Endothelial cell of umbilical vein (primary cell): ENCODE measurements around the gene IGF2R.

ENCODE experiments used
- EZH2 ChIP-seq: IDR thresholded peaks from 2 replicates; pipeline ENCODE4 v1.6.1; 2012; ENCODE audit warnings: borderline replicate concordance, low read depth, mild to moderate bottlenecking, moderate library complexity, low read length, inconsistent platforms; ENCODE audit not compliant: severe bottlenecking
- POLR2A ChIP-seq: IDR thresholded peaks from 2 replicates; pipeline ENCODE4 v1.6.1; 2012; ENCODE audit warnings: low read depth, mild to moderate bottlenecking, control low read depth, low read length
- POLR2AphosphoS5 ChIP-seq: IDR thresholded peaks from 2 replicates; pipeline ENCODE4 v1.6.1; 2012; ENCODE audit warnings: low read depth, mild to moderate bottlenecking, control low read depth, low read length, moderate library complexity; ENCODE audit not compliant: insufficient read depth
- TF ChIP-seq, protein P1 (sequence below), 2 donors: IDR thresholded peaks; 1 replicate in 1 of 2; 2 replicates in 1 of 2; pipeline ENCODE4 v1.5.1; 2011; ENCODE audit warnings: low read length in 2 of 2, mild to moderate bottlenecking in 2 of 2, moderate library complexity in 2 of 2, control low read depth in 1 of 2, inconsistent platforms in 1 of 2, low read depth in 1 of 2; ENCODE audit not compliant: insufficient read depth in 1 of 2; ENCODE audit errors: extremely low read depth in 1 of 2

DNA sequence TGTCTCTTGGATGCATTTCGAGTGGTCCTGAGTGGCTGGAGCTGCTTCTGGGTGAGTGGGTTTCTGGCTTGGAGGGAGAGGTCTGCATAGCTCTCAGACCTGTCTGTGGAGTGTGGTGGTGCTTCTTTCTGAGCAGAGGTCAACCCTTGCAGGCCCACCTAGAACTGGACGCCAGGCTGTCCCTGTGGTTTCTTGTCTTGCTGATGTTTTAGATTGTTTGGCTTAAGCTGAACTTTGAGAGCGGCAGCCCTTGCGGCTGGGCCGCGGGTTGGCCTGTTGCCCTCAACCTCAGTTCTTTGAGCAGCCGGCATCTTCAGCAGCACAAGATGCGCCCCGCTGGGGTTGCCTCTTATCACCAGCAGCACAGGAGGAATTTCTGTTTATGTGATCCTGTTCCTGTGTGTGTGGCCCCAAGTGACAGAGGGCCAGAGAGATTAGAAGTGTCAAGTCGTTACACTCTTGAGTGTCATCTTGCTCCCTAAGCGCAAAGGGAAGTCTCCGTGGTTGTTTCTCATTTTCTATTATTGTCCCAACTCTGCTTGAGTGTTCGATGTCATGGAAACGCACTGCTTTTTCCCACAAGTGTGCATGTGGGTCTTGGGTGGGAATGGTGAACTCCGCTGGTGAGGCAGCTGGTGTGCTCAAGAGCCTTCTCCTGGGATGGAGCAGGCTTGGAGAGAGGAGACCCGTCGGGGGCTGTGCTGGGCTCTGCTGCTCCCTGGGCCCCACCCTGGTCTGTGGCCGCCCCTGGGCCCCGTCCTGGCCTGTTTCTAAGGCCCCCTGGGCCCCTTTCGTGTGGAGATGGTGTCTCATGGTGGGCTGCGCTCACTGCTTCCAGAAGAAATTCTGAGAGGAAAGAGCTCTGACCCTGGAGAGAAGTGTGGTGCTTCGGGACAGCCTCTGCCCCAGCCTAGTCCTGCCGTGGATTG, 132.7 kb downstream of the IGF2R start:
- TF ChIP-seq POLR2A (no peak), EZH2 (no peak), POLR2AphosphoS5 (no peak)
- TF ChIP-seq, protein P1, sequence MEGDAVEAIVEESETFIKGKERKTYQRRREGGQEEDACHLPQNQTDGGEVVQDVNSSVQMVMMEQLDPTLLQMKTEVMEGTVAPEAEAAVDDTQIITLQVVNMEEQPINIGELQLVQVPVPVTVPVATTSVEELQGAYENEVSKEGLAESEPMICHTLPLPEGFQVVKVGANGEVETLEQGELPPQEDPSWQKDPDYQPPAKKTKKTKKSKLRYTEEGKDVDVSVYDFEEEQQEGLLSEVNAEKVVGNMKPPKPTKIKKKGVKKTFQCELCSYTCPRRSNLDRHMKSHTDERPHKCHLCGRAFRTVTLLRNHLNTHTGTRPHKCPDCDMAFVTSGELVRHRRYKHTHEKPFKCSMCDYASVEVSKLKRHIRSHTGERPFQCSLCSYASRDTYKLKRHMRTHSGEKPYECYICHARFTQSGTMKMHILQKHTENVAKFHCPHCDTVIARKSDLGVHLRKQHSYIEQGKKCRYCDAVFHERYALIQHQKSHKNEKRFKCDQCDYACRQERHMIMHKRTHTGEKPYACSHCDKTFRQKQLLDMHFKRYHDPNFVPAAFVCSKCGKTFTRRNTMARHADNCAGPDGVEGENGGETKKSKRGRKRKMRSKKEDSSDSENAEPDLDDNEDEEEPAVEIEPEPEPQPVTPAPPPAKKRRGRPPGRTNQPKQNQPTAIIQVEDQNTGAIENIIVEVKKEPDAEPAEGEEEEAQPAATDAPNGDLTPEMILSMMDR (IDR thresholded peaks at IDR 0.05; ENCODE audit: extremely low read depth in 1 of 2, insufficient read depth in 1 of 2, low read depth in 1 of 2, low read length in 2 of 2) = no peak
